BE2C (cell line): ENCODE data around the gene MUCL1.
"Not testable (repeated sequence)": the region's sequence is repeated elsewhere in the genome, so short reads cannot be mapped to it uniquely, and the experiment has no call there.

Experiments
- DNase-seq: peaks from one replicate; pipeline ENCODE4 v3.0.0-alpha.2; 2020
- H3K27me3 ChIP-seq: fragments of 250-450 bp; sonication (Bioruptor Pico); 2 replicates; pipeline ENCODE4 v1.5.1; 2020; ENCODE audit warnings: mild to moderate bottlenecking
- H3K36me3 ChIP-seq: fragments of 250-450 bp; sonication (Bioruptor Pico); 2 replicates; pipeline ENCODE4 v1.5.1; 2020; ENCODE audit warnings: mild to moderate bottlenecking
- H3K4me1 ChIP-seq: fragments of 250-450 bp; sonication (Bioruptor Pico); 2 replicates; pipeline ENCODE4 v1.5.1; 2020
- H3K4me3 ChIP-seq: 2 replicates; pipeline ENCODE4 v1.5.1; 2011; ENCODE audit warnings: low read depth, low read length
- H3K9me3 ChIP-seq: fragments of 250-450 bp; sonication (Bioruptor Pico); 2 replicates; pipeline ENCODE4 v1.5.1; 2020
- CTCF ChIP-seq: IDR thresholded peaks from 2 replicates; pipeline ENCODE4 v1.5.1; 2012; ENCODE audit warnings: mild to moderate bottlenecking, low read depth, low read length

MUCL1 gene

GRCh38 chr12:54882079-54882478 lies 27.8 kb downstream of the MUCL1 start:
- Histone ChIP-seq H3K4me1 (no peaks in the 10 kb centered on the region), H3K27me3 (no peaks in the 10 kb centered on the region), H3K4me3 (no peak overlapping the region), H3K36me3 (no peaks in the 10 kb centered on the region), H3K9me3 (no peaks in the 10 kb centered on the region)
- DNase-seq: no peak
- no peak for TF ChIP-seq CTCF

- not testable (repeated sequence) for H3K27me3 ChIP-seq, H3K36me3 ChIP-seq, H3K9me3 ChIP-seq, H3K4me3 ChIP-seq, DNase-seq, H3K4me1 ChIP-seq
These were observed 28.3 kb downstream of the MUCL1 start for GRCh38 chr12:54882597-54882996.

GRCh38 chr12:54888428-54888827 lies 34.1 kb downstream of the MUCL1 start:
- not testable (repeated sequence) for H3K27me3 ChIP-seq, H3K4me1 ChIP-seq, H3K4me3 ChIP-seq, H3K36me3 ChIP-seq, H3K9me3 ChIP-seq, DNase-seq

GRCh38 chr12:54890339-54890738 lies 36.0 kb downstream of the MUCL1 start:
- no peak for DNase-seq
- Histone ChIP-seq H3K4me3 (no peak overlapping the region), H3K36me3 (no peaks in the 10 kb centered on the region), H3K27me3 (no peaks in the 10 kb centered on the region), H3K9me3 (no peaks in the 10 kb centered on the region), H3K4me1 (no peaks in the 10 kb centered on the region)
- TF ChIP-seq CTCF: no peak

GRCh38 chr12:54891717-54892478 lies 37.6 kb downstream of the MUCL1 start:
- Histone ChIP-seq H3K27me3 (no peaks in the 10 kb centered on the region), H3K4me3 (no peak overlapping the region), H3K36me3 (no peaks in the 10 kb centered on the region), H3K9me3 (no peaks in the 10 kb centered on the region), H3K4me1 (no peaks in the 10 kb centered on the region)
- TF ChIP-seq CTCF: no peak
- DNase-seq: no peak
